Testis (tissue), 3 donors: ENCODE results near the gene PUM1. TPM values are rescaled to one million over a fixed set of nuclear protein-coding genes. Genes with fewer than 3 reads are reported as not detected.

Experiments used
- DNase-seq: peaks from one replicate; pipeline ENCODE4 v3.0.0-alpha.2; 2019
- H3K27ac ChIP-seq, 2 donors: fragments of 200-600 bp; sonication (generic); one replicate each; pipeline ENCODE4 v1.5.1; 2019
- H3K27me3 ChIP-seq: fragments of 200-600 bp; sonication (generic); one replicate; pipeline ENCODE4 v1.5.1; 2019
- H3K36me3 ChIP-seq: fragments of 200-600 bp; sonication (generic); one replicate; pipeline ENCODE4 v1.5.1; 2017; ENCODE audit warnings: low read depth; ENCODE audit errors: missing control alignments
- H3K4me1 ChIP-seq: fragments of 200-600 bp; sonication (generic); one replicate; pipeline ENCODE4 v1.5.1; 2019
- H3K4me3 ChIP-seq, 2 donors: fragments of 200-600 bp; sonication (generic); one replicate each; pipeline ENCODE4 v1.5.1; 2017 to 2019
- H3K9me3 ChIP-seq: fragments of 200-600 bp; sonication (generic); one replicate; pipeline ENCODE4 v1.5.1; 2017
- POLR2A ChIP-seq: fragments of 450-650 bp; IDR thresholded peaks from one replicate; pipeline ENCODE4 v1.6.1; 2017; ENCODE audit warnings: antibody characterized with exemption, mild to moderate bottlenecking, moderate library complexity
- WGBS, 2 donors: methylation state at CpG; one replicate each; pipeline ENCODE4 v1.1.5; 2018; 5-methylcytosine and 5-hydroxymethylcytosine counted together
- intact Hi-C: fragments of 100-400 bp; cut with DNase I; formaldehyde crosslinking; loops from one replicate; pipeline ENCODE4 v1.15.1; 2023; ENCODE audit warnings: low total_unique reads
- polyA plus RNA-seq: library from polyadenylated mRNA; stranded (reverse); fragments of 350-450 nt; fragmentation: Illumina TruSeq; extraction: RNeasy Lipid Tissue Mini Kit (QIAGEN cat#74804); gene quantifications from one replicate; pipeline ENCODE4 v1.2.3, GENCODE V29; 2014; ENCODE audit warnings: low read depth, low replicate concordance; ENCODE audit not compliant: insufficient read depth
- total RNA-seq, 2 donors: library from RNA; depleted of rRNA; stranded (reverse); fragments of >200 nt; gene quantifications; one replicate each; pipeline ENCODE4 v1.2.3, GENCODE V29; 2016
- TF ChIP-seq, protein P1 (sequence below), 3 experiments: fragments of 450-650 bp in 2 of 3; fragments of 200-600 bp in 1 of 3; sonication (generic) in 1 of 3; IDR thresholded peaks; one replicate each; pipeline ENCODE4 v1.5.1; 2016 to 2019; ENCODE audit warnings: antibody characterized with exemption in 3 of 3, mild to moderate bottlenecking in 2 of 3, moderate library complexity in 1 of 3

The PUM1 gene
- total and polyA plus RNA-seq, 3 donors from 2014 or later: 41.3 to 89.0 (median 70.5) TPM

DNA sequence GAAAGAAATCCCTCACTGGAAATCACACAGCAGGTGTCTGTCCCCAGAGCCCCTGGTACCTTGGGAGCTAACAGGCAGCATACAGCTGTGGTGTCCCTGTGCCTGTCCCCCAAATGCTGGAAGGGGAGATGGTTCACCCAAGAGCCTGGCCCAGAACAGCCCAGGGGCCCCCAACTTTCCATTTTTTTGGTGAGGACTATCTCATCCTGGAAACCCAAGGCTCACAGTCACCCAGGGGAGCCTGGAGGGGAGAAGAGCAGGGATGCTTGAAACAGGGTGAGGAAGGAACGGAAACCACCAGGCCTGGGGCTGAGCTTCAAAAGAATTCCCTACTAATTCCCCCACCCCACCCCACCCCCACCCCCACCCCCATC, 160.6 kb downstream of the PUM1 start:
- TF ChIP-seq, protein P1, sequence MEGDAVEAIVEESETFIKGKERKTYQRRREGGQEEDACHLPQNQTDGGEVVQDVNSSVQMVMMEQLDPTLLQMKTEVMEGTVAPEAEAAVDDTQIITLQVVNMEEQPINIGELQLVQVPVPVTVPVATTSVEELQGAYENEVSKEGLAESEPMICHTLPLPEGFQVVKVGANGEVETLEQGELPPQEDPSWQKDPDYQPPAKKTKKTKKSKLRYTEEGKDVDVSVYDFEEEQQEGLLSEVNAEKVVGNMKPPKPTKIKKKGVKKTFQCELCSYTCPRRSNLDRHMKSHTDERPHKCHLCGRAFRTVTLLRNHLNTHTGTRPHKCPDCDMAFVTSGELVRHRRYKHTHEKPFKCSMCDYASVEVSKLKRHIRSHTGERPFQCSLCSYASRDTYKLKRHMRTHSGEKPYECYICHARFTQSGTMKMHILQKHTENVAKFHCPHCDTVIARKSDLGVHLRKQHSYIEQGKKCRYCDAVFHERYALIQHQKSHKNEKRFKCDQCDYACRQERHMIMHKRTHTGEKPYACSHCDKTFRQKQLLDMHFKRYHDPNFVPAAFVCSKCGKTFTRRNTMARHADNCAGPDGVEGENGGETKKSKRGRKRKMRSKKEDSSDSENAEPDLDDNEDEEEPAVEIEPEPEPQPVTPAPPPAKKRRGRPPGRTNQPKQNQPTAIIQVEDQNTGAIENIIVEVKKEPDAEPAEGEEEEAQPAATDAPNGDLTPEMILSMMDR (IDR thresholded peaks at IDR 0.05): no peak
- no peak for TF ChIP-seq POLR2A
- DNase-seq: no peak
- no peak overlapping the region for H3K4me3 ChIP-seq
- H3K4me1 ChIP-seq: peaks cover 8% of the 10 kb centered on the region
- WGBS, 2 donors: 80 to 81% methylated on average over 1 of the region's 1 CpG
- no peak overlapping the region for H3K27ac ChIP-seq
- no peaks in the 10 kb centered on the region for H3K9me3 ChIP-seq
- no peaks in the 10 kb centered on the region for H3K27me3 ChIP-seq
- H3K36me3 ChIP-seq: no peaks in the 10 kb centered on the region
- intact Hi-C loops: no loop called here

- Histone ChIP-seq H3K9me3 (no peaks in the 10 kb centered on the region), H3K36me3 (no peaks in the 10 kb centered on the region), H3K4me1 (peaks cover 5% of the 10 kb centered on the region), H3K27ac (no peak overlapping the region), H3K27me3 (no peaks in the 10 kb centered on the region), H3K4me3 (no peak overlapping the region)
- intact Hi-C loops: no loop called here
- no peak for DNase-seq
- no peak for TF ChIP-seq POLR2A
- TF ChIP-seq, protein P1 (IDR thresholded peaks at IDR 0.05): no peak
- WGBS, 2 donors: 77 to 78% methylated on average over 11 of the region's 11 CpGs
Measured at GRCh38 chr1:30904191-30904961, 161.1 kb downstream of the PUM1 start.

DNA sequence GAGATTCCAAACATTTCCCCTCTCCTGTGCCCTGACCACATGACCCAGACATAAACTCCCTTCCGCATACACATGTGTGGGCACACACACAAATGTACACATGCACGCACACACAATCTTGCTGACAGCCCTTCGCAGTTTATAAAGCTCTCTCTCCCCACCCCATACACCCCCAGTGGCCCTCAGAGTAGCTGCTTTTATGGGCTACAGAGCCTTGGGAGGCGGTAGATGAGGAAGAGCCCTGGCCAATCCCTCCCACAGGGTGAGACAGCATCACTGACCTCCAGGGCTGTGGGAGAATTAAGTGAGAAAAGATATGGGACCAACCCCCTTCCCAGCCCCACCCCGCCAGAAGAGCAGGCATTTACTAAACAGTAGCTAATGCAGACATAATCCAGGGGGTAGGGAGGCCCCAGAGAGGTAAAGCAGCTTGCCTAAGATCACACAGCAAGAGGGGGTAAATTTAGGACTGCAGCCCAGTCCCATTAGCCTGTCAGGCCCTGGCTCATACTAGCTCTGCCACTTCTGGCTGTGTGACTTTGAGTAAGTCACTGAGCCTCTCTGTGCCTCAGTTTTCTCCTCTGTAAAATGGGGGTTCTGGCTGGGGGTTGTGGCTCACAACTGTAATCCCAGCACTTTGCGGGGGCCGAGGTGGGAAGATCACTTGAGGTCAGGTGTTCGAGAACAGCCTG, 162.0 kb downstream of the PUM1 start:
- DNase-seq: no peak
- no peaks in the 10 kb centered on the region for H3K4me1 ChIP-seq
- TF ChIP-seq, protein P1 (IDR thresholded peaks at IDR 0.05): no peak
- TF ChIP-seq POLR2A: no peak
- intact Hi-C loops: no loop called here
- H3K27me3 ChIP-seq: no peaks in the 10 kb centered on the region
- no peak overlapping the region for H3K27ac ChIP-seq
- H3K36me3 ChIP-seq: no peaks in the 10 kb centered on the region
- whole genome bisulfite sequencing, 2 donors: 85 to 97% methylated on average over 7 to 8 of the region's 8 CpGs
- H3K9me3 ChIP-seq: no peaks in the 10 kb centered on the region
- no peak overlapping the region for H3K4me3 ChIP-seq

DNA sequence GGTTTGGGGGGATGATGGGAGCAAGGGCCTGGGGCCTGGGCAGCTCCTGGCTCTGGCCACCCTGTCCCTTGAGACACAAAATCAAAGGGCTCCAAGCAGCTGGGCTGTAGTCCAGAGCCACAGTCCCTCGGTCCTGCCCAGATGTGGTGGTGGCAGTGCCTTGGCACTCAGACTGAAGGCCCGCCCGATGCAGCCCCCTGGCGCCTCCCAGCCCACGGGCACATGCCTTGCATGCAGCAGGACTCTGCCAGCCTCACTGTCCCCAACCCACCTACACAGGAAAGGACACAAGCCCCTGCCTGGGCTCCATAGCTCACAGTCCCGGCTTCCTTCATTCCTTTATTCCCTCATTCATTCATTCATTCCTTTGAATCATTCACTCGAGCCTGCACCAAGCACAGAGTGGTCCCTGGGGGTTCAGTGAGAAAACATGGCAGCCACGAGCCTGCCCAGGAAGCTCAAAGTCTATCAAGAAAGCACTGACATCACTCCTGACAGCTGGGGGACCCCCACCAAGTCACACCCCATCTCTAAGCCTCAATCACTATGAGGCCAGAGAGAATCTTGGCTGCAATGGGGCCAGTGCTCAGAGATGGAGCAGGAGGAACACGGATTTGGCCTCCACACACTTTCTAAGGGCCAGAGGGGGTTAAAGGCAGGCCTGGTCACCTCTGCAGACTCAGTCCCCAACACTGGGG, 162.8 kb downstream of the PUM1 start:
- no peaks in the 10 kb centered on the region for H3K27me3 ChIP-seq
- TF ChIP-seq POLR2A: no peak
- TF ChIP-seq, protein P1 (IDR thresholded peaks at IDR 0.05): no peak
- H3K36me3 ChIP-seq: no peaks in the 10 kb centered on the region
- no peak overlapping the region for H3K4me3 ChIP-seq
- no peaks in the 10 kb centered on the region for H3K4me1 ChIP-seq
- H3K9me3 ChIP-seq: no peaks in the 10 kb centered on the region
- intact Hi-C loops: no loop called here
- H3K27ac ChIP-seq: no peak overlapping the region
- no peak for DNase-seq
- 81 to 89% methylated on average over 6 to 9 of the region's 9 CpGs for WGBS, 2 donors
